Neural cell (in vitro differentiated cells): ENCODE results near the gene COL4A4.

Source experiments
- POLR2AphosphoS5 ChIP-seq: IDR thresholded peaks from 2 replicates; pipeline ENCODE4 v1.6.1; 2012
- TF ChIP-seq, protein P1 (sequence below): fragments of 450-650 bp; IDR thresholded peaks from 2 replicates; pipeline ENCODE4 v1.5.1; 2014; ENCODE audit warnings: antibody characterized with exemption, mild to moderate bottlenecking, moderate library complexity; ENCODE audit not compliant: poor library complexity, severe bottlenecking

DNA sequence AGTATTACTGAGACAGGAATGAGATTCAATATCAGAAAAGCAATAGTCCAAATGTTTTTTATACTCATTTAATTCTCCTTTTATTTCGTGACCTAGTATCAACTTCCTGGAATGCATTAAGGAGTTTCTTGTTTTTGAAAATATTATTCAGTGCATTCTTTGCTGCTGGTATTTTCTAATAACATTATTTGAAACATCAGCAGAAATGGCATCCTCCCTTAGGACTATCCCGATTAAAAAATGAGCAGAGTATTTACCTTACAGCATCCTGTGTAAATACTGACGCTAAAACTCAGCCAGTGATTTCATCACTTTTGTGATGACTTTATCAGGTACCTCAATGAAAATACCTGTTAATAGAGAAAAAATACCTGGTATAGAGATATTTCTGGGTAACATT lies 16.8 kb upstream of the COL4A4 start:
- TF ChIP-seq, protein P1, sequence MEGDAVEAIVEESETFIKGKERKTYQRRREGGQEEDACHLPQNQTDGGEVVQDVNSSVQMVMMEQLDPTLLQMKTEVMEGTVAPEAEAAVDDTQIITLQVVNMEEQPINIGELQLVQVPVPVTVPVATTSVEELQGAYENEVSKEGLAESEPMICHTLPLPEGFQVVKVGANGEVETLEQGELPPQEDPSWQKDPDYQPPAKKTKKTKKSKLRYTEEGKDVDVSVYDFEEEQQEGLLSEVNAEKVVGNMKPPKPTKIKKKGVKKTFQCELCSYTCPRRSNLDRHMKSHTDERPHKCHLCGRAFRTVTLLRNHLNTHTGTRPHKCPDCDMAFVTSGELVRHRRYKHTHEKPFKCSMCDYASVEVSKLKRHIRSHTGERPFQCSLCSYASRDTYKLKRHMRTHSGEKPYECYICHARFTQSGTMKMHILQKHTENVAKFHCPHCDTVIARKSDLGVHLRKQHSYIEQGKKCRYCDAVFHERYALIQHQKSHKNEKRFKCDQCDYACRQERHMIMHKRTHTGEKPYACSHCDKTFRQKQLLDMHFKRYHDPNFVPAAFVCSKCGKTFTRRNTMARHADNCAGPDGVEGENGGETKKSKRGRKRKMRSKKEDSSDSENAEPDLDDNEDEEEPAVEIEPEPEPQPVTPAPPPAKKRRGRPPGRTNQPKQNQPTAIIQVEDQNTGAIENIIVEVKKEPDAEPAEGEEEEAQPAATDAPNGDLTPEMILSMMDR, result no peak
- no peak for TF ChIP-seq POLR2AphosphoS5
